NCI-H226 (cell line): ENCODE data around the gene CKMT2.
A peak's percentile ranks its signal among the peaks of the same experiment; 100 is the strongest.

Experiments
- DNase-seq: peaks from one replicate; pipeline ENCODE4 v3.0.0-alpha.2; 2015

The CKMT2 gene

DNA sequence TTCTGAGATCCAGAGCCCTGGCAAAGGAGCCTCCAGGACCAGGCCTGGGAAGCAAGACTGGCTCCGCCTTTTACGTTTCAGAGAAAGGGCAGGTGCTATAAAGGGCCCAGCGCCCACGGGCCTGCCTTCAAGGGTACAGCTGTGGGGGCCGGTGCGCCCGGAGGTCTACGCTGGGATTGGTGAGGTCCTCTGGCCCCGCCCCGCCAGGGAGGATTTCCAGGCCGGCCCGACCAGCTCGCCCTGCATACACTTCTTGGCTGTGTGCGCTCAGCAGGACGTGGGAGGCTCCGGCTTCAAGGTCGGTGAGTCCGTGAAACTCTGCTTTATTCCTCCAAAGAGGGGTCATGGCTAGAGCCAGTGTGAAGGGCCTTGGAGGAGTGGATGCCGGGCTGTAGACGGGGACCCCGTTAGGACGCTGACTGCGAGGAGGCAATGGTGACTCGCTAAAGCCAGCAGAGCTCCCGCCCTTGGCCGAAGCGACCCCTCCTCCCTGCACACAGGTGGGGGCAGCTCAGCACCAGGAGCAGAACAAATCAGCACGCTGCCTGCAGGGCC lies at the start of gene CKMT2:
CKMT2 (plus strand) TSS at position 243 of the 555 bp plus-strand sequence. CDS start 17,811 bp downstream, outside the sequence.
- no peak for DNase-seq

DNA sequence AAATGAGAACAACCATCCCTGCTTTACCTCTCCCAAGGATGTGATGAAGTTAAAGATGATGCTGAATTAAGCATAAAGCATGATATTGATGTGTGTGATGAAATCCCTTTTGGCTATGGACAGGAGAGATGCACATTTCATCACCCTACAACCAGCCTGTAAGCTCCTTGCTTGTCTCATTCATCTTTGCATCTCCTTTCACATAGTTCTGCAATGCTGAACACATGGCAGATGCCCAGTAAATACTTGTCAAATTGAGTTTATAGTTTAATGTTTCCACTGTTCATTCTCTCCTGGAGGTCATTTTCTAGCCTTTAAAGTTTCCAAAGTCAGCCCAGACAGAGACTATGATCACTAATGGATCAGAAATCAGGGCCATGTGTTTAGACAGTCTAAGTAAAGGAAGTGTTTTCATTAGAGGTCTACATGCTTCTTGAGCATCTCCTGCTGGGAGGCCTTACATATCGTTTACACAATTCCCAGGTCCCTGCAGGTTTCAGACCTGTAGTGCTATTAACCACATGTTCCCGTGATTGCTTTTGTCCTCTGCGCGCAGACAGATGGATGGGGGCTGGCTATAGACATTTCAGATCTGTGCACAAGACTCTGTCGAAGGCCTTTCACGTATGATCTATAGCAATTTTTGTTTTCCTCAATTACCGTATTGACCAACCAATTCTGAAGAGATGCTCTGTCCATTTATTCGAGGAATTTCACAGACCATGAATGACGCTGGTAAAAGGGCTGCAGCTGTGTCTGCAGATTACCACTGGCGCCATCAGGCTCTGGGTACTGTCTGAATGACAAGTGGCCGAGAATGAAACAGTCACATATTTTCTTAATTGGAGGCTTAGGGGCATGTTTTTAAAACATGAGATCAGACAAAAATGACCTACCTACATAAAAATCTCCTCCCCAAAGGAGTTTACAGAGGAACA lies 49.0 kb upstream of the CKMT2 start:
- DNase-seq, result no peak

DNA sequence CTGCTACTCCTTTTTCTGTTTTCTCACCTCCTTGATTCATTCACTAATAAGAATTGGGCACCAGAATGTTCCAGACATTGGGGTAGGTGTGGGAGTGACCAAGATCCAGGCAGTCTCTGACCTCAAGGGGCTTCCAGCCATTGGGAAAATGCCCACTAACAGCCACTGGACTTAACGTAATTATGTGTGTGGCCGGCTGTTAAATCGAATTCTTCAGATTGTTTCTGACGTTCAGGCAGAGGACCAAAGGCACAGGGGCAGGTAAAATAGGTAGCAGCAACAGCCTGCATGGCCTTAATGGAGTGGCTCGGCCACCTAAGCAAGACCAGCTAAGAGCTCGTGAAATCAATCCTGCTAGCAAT lies 48.4 kb upstream of the CKMT2 start:
- DNase-seq, result no peak

DNA sequence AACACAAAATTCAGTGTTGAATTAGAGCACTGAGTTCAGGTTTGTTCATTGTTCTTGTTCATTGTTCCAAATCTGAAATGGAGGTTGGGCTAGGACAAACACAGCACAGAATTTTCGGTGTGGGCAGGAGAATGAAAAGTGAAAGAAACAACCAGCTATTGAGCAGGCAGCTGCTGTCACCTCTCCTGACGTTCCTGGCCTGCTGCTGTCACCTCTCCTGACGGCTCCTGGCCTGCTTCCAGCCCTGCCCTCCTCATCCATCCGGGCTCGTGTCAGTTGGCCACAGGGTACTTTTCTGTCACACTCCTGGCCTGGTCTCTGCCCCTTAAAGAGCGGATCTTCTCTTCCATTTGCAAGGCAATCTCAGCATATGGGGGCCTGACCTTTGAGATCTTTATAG lies 45.2 kb upstream of the CKMT2 start:
- no peak for DNase-seq

DNA sequence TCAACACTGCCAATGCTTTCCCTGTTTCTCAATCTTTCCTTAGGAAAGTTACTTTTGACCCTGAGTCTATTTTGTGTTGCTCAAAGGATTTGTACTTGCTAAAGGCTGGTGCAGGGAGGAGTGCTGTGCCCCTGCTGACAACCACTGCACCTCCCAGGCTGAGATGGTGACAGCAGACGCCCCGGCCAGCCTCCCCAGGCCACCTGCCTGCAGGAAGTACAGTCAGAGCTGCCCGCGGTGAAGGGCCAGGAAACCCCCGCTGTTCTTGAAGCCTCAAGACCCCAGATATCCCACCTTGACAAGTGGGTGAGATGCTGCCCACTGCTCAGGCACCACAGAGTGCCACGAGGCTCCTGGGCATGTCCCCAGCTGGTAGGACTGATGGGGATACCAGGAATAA lies 44.2 kb upstream of the CKMT2 start:
- DNase-seq, result no peak

DNA sequence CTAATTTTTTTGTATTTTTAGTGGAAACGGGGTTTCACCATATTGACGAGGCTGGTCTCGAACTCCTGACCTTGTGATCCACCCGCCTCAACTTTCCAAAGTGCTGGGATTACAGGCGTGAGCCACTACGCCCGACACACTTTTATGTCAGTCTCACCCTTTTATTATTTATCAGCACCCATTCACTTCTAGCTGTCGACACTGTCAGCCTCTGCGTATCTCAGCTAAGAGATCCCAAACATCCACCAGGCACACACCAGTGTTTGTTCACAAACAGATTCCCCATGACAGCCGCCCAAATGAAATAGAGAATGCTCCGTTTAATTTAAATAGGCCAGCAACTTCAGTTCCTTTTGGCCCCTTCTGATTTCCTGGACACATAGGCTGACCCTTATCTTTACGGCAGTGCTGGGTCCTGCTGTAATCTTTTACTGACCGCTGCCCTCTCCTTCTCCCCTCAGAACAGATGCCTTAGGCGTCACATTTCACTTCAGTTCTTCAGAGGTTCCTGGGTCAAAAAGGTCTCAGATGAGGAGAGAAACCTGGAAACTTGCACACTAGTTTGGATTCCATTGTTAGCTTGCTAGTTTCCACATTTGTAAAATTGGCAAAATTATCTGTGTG lies 43.1 kb upstream of the CKMT2 start:
- DNase-seq, result no peak

DNA sequence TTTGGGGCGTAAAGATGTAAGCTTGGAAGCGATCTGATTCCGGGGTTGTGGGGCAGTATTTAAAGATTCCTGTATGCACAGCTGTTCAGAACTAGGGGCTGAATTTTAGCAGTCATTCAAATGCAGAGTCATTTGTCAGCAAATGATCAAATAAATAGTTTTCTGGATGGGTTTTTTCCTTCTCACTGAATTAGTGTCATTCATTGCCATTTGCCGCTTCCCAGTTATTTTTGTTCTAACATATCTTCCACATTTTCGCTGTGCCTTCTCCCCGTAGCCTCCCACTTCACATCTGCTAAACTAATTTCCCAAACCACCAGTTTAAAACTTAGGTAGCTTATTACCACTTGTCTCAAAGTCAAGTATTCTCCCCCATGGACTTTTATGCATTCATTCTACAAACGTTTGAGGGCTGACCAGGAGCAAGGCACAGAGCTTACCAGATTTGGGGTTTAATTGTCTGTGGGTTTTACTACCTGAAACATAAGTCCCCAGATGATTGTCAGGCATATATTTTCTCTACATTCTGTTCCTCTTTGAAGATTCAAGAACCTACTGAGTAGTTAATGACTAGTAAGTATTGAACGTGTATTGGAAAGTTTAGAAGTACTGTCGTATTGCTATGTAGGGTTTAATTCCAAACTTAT lies 41.3 kb upstream of the CKMT2 start:
- DNase-seq, result no peak

DNA sequence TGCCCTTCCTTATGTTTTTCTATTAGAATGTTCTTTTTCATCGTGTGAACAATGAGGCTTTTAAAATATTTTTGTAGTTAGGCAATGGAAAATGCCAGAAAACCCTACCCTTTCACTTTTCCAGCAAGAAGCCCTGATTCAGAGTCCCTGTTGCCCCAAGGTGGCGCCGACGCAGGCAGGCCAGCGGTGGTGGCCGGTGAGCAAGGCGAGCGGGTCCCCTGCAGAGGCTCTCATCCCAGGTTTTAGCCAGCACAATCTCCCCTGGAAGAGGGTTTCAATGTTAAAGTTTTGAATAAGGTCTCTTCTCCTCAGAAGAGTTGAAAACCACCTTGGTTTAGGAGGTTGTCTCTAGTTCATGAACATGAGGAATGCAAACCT lies 40.8 kb upstream of the CKMT2 start:
- DNase-seq, result no peak

DNA sequence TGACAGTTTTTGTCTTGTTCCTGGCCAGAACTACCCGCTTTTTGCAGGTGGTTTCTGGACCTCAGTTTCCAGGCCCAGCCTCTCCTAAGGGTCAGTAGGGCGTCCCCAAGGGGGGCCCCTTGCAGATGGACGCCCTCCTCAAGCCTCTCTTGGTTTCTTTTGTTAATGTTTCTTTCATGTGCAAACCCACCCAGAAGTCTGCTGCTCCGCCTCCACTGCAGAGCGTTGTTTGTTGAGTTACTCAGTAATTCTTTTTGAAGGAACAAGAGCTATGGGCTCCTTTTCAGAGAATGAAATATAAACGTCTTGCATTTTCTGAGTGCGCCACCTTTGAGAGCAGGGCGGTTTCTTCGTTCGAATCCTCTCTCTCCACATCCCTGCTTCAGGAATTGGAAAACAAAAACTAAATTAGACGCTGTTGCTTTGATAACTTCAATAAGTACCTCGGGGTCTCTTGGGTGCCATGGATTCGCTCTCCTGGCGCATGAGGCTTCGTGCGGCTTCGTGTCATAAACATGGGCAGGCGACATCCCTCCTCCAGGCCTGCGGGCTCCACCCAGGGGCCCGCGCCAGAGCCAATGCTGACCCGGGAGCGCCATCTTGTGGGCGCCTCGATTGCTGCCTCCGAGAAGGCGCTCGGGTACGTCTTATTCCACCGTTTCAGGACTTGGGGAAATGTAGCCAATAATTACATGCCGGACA lies 38.3 kb upstream of the CKMT2 start:
- peak; percentile 54 for DNase-seq

DNA sequence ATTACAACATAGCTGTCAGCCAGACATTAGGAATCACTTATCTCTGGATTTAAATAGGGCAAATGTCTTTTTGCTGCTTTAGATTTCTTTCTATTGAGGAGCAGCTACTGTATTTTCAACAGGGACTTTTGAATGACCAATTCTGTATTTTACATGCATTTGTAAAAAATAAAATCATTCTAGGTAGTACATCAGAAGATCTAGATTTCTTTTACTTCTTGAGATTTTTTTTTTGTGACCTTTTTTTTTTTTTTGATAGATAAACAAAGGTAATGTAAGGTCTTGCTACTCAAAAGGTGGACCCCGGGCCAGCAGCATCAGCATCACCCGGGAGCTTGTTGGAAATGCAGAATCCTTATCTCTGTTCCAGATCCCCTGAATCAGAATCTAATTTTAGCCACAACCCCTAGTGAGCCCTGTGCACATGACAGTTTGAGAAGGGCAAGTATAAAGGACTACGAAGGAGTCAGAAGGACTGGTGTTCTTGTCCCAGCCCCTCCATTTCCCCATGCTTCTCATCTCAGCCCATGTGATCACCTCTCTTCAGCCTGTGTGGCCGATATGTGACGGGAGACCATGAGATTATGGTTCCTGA lies 37.7 kb upstream of the CKMT2 start:
- no peak for DNase-seq

DNA sequence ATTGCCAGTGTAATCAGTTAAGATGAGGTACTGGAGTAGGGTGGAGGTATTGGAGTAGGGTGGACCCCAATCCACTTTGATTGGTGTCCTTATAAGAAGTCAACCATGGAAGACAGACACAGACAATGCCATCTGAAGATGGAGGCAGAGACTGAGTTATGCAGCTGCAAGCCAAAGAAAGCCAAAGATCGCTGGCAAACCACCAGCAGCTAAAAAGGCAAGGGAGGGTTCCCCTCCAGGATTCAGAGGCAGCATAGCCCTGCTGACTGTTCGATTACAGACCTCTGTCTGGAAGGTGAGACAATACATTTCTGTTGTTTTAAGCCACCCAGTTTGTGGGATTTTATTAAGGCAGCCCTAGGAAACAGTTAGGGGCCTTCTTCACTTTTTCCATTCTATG lies 30.5 kb upstream of the CKMT2 start:
- DNase-seq, result no peak

DNA sequence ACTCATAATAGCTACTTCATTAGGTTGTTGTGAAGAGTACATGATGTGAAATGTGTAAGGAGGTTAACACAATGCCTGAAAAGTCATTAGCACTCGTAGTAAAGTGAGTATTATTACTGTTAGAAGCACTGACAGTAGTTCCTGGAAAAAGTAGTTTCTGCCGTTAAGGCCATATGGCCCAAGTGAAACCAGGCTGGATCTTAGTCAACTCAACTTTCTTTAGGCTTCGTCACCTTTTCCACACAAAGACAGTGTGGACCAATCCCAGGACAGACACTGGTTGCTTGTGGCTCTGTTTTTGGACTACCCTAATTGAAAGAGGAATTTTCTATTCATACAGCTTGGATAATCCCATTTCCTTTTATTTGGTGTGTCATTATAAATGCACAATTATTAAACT lies 29.4 kb upstream of the CKMT2 start:
- DNase-seq, result no peak

DNA sequence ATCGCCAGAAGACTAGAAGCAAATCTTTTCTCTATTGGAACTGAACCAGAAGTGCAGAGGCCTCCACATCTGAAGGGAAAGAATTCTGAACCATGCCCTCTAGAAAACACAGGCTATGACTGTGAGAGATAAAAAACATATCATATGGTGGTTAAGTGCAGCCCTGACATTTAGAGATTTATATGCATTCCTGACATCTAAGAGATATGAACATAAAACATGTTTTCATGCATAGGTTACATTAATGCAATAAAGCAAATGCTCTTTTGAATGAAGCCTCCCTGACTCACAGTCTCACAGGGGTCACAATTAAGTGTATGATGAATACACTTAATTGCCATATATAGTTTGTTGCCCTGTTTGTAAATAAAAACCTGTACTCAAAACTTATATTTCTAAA lies 28.9 kb upstream of the CKMT2 start:
- no peak for DNase-seq

DNA sequence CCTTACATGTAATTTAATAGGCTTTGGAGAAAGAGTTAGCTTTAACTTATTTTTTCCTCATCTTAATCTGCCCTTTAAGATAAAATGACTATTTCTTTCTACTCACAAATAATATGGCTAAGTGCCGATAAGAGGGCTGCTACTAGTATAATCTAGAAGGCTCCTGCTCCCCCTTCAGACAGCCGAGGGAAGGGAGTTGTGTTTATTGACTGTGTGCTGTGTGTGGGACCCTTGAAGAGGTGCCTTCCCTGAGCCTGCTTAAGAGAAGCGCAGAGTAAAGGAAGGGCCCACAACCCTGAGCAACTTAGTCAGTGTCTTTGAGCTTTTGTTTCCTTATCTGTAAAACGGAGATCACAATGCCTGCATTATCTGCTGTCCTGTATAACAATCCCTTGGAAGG lies 28.1 kb upstream of the CKMT2 start:
- DNase-seq, result no peak

DNA sequence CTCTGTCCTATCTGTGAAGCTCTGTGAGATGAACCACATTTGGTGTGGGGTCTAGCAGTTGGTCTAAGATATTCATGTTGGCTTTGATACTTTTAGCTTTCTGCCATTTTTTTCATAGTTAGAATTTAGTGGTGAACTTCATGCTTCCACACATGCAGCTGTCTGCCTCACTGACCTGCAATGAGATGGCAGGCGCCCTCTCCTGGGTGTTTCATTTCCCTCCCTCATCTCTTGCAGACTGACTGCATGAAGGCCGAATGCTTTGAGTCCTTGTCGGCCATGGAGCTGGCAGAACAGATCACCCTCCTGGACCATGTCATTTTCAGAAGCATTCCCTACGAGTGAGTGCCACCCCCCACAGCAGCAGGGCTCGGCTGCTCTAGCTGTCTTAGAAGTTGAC lies 26.1 kb upstream of the CKMT2 start:
- no peak for DNase-seq

DNA sequence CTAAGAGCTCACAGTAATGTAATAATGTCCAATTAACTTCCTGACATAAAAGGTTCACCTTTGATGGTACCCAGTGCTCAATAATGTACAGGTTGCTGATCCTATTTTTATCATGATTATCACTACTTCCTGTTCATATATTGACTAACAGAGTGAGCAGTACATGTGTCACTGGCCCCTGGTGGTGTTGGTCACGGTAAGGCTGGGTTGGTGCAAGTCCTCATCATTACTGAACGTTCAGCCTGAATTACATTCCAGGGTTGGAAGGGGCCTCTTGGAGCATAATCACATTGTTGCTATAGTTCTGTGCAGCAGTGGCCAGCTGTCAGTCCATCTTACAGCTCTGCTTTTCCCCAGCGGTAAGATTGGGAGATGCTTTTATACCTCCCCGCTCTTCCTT lies 24.2 kb upstream of the CKMT2 start:
- DNase-seq, result no peak

DNA sequence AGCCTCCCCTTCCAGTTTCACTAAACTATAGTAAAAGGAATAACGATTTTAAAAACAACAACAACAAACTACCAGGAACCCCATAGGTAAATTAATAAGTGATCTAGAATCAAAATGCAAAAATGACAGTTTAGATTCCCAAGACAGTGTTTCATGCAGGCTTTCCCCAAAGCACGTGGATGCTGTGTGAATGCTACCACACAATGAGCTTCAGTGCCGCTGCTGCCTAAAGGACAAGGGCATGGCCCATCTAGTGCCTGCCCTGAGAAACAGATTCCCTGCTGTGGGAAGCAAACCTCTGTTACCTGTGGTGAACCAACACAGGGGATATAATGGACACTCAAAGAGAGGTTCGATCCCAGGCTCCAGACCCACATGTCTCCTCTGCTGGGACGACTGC lies 23.7 kb upstream of the CKMT2 start:
- no peak for DNase-seq

DNA sequence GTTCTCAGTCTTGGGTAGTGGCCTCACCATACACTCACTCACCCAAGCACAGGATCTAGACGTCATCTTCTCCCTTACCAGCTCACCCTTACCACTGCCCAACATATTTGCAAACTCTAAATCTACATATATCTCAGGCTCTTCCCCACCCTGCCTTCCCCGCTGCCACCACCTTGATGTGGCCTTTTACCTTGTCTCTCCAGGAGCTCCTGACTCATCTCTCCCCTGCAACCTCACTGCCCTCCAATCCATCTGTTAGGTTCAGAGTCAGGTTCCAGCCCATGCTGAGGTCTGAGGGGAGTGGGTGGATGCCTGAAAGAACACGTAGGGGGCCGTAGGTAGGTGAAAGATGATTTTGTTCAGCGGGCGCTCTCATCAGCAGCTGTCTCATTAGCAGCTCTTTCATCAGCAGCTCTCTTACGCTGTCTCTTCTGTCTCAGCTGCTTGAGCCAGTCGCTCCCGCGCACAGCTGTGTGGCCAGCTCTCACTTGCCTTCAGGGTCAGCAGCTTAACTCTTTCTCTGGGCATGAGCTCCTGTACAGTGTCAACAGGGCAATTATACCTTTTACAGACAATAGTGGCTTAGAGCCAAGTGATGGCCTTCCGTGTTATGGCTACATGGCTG lies 23.1 kb upstream of the CKMT2 start:
- no peak for DNase-seq

DNA sequence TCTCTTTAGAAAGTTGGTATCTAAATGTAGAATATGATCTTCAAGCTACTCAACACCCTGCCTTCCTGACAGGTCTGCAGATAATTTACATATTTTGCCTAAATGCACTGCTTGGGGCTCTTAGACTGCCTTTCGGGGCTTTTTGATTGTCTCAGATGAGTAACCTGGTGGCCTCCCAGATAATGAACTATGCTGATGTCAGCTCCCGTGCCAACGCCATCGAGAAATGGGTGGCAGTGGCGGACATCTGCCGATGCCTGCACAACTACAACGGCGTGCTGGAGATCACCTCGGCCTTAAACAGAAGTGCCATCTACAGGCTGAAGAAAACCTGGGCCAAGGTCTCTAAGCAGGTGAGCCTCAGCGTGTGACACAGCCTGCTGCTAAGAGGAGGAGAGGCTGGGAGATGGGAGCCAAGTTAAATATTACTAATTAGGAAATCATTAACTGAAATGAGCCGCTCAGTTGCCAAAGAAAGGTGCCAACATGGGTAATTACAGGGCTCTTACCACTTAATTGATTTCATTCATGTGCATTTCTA lies 20.8 kb upstream of the CKMT2 start:
- no peak for DNase-seq

DNA sequence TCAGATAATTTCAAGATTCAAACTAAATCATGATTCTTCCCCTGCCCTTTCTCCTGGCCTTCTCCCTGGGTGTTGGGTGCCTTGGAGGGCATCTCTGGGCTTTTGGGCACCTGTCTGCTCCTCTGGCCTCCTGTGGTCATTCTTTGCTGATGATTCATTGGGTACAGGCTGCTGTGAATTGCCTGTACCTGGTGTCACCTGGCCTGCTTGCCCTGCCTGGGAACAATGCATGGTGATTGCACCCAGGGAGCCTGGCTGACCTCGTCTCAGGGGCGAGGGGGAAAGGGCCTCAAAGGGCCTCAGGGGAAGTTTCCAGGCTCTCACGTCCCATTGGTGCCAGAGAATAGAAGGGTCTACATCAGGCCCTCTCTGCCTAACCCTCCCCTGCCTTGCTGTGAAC lies 20.1 kb upstream of the CKMT2 start:
- no peak for DNase-seq

DNA sequence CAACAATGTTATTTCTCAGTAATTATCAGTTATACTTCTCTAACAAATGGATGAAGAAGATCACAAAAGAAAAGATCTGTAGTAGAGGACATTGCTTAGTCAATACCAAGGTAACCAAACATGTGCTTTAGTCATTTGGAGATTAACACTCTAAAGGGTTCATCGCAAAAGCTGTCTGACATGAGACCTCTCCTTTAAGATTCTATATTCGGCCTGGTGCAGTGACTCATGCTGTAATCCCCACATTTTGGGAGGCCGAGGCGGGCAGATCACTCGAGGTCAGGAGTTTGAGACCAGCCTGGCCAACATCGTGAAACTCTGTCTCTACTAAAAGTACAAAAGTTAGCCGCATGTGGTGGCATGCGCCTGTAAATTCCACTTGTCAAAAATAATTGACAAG lies 18.3 kb upstream of the CKMT2 start:
- no peak for DNase-seq

DNA sequence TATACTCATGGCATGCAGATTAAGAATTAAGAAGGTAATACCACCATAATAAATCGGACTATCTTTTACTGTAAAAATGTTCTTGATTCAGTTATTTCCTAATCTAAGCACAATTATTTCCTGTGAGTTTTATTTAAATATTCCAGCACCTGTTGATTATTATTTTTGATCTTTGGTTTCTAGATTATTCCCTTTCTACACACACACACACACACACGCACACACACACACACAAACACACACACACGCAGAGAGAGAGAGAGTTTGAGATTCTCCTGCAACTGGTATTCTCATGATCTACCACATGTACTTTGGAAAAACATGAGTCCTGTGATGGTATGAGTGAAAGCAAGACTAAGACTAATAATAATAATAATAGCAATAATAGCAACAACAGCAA lies 17.0 kb upstream of the CKMT2 start:
- no peak for DNase-seq
